GM18909 (cell line): Measurements from ENCODE around the gene ENOX2.
A peak's percentile ranks its signal among the peaks of the same experiment; 100 is the strongest.

Experiments used
- ATAC-seq: cut with Tn5 transposase; IDR thresholded peaks from one replicate; pipeline ENCODE4 v1.9.1; 2021; ENCODE audit warnings: mild to moderate bottlenecking; ENCODE audit not compliant: unreplicated experiment, poor library complexity

The ENOX2 gene

GRCh38 chrX:130885508-130885907, 17.5 kb downstream of the ENOX2 start:
- no peak for ATAC-seq

GRCh38 chrX:130884627-130885026, 18.4 kb downstream of the ENOX2 start:
- no peak for ATAC-seq

- ATAC-seq: no peak
Measured at GRCh38 chrX:130879869-130880268, 23.1 kb downstream of the ENOX2 start.

- ATAC-seq: no peak
Measured at GRCh38 chrX:130878350-130879341, 24.4 kb downstream of the ENOX2 start.

GRCh38 chrX:130877892-130878341, 25.1 kb downstream of the ENOX2 start:
- ATAC-seq: no peak

GRCh38 chrX:130876226-130876625, 26.8 kb downstream of the ENOX2 start:
- ATAC-seq: no peak

- no peak for ATAC-seq
Measured at GRCh38 chrX:130874751-130875150, 28.3 kb downstream of the ENOX2 start.

- no peak for ATAC-seq
Measured at GRCh38 chrX:130869239-130869638, 33.8 kb downstream of the ENOX2 start.

GRCh38 chrX:130861462-130861861, 41.5 kb downstream of the ENOX2 start:
- ATAC-seq: no peak

GRCh38 chrX:130857207-130857606, 45.8 kb downstream of the ENOX2 start:
- peak; percentile 82 for ATAC-seq

- no peak for ATAC-seq
Measured at GRCh38 chrX:130851569-130851968, 51.4 kb downstream of the ENOX2 start.

GRCh38 chrX:130848763-130849162, 54.2 kb downstream of the ENOX2 start:
- ATAC-seq: peak; percentile 77

- ATAC-seq: no peak
Measured at GRCh38 chrX:130846746-130847145, 56.3 kb downstream of the ENOX2 start.

GRCh38 chrX:130841776-130842175, 61.2 kb downstream of the ENOX2 start:
- no peak for ATAC-seq

- ATAC-seq: no peak
Measured at GRCh38 chrX:130840345-130840744, 62.7 kb downstream of the ENOX2 start.

GRCh38 chrX:130836447-130836846, 66.6 kb downstream of the ENOX2 start:
- peak; percentile 44 for ATAC-seq

GRCh38 chrX:130834830-130835229, 68.2 kb downstream of the ENOX2 start:
- ATAC-seq: no peak

GRCh38 chrX:130834149-130834548, 68.9 kb downstream of the ENOX2 start:
- ATAC-seq: no peak

- no peak for ATAC-seq
Measured at GRCh38 chrX:130831347-130831722, 71.7 kb downstream of the ENOX2 start.

GRCh38 chrX:130830599-130831346, 72.2 kb downstream of the ENOX2 start:
- no peak for ATAC-seq
